GM18526 (cell line): ENCODE measurements around the gene PRKAG3.

Experiments used
- POLR2A ChIP-seq: IDR thresholded peaks from 3 replicates; pipeline ENCODE4 v1.6.1; 2011; ENCODE audit not compliant: insufficient read length; ENCODE audit errors: extremely low read depth

Gene PRKAG3

GRCh38 chr2:218788529-218789255, 42.9 kb downstream of the PRKAG3 start:
- no peak for TF ChIP-seq POLR2A

GRCh38 chr2:218786133-218786532, 45.5 kb downstream of the PRKAG3 start:
- no peak for TF ChIP-seq POLR2A

GRCh38 chr2:218785103-218785502, 46.5 kb downstream of the PRKAG3 start:
- no peak for TF ChIP-seq POLR2A

- TF ChIP-seq POLR2A, result no peak
Measured at GRCh38 chr2:218783688-218784087, 47.9 kb downstream of the PRKAG3 start.

GRCh38 chr2:218782528-218782844, 49.1 kb downstream of the PRKAG3 start:
- no peak for TF ChIP-seq POLR2A

- TF ChIP-seq POLR2A, result no peak
Measured at GRCh38 chr2:218781691-218782527, 49.7 kb downstream of the PRKAG3 start, which contains the start of gene CYP27A1. Gene CYP27A1 (plus strand): TSS chr2:218782147. CDS start chr2:218782183, 36 bp downstream.

- no peak for TF ChIP-seq POLR2A
Measured at GRCh38 chr2:218780851-218781690, 50.5 kb downstream of the PRKAG3 start.

- TF ChIP-seq POLR2A, result no peak
Measured at GRCh38 chr2:218780046-218780445, 51.6 kb downstream of the PRKAG3 start.

GRCh38 chr2:218777276-218777990, 54.2 kb downstream of the PRKAG3 start:
- no peak for TF ChIP-seq POLR2A

- TF ChIP-seq POLR2A, result no peak
Measured at GRCh38 chr2:218776488-218776887, 55.1 kb downstream of the PRKAG3 start.

GRCh38 chr2:218773881-218774280, 57.7 kb downstream of the PRKAG3 start:
- no peak for TF ChIP-seq POLR2A
